ENCODE results near the gene CFAP69. TPM values are rescaled to one million over a fixed set of nuclear protein-coding genes. Genes with fewer than 3 reads are reported as not detected.

Gene CFAP69
- total RNA-seq, 2 donors from 2014 or later, result 0.79 to 1.1 TPM

- Mint-ChIP-seq H3K9me3 (no peaks in the 10 kb centered on the region), H3K27ac (no peak overlapping the region), H3K4me3 (no peak overlapping the region), H3K36me3 (ENCODE audit: insufficient read depth in 2 of 2) (no peaks in the 10 kb centered on the region), H3K27me3 (ENCODE audit: low read depth) (peaks cover 28% of the 10 kb centered on the region), H3K4me1 (ENCODE audit: low read depth) (no peaks in the 10 kb centered on the region)
- DNase-seq (no peak), ATAC-seq (replicated peaks in 1 of 2) (no peak)
Measured at GRCh38 chr7:90222390-90222789, 22.6 kb upstream of the CFAP69 start.

- Mint-ChIP-seq H3K4me1 (ENCODE audit: low read depth) (no peaks in the 10 kb centered on the region), H3K9me3 (no peaks in the 10 kb centered on the region), H3K4me3 (no peak overlapping the region), H3K36me3 (ENCODE audit: insufficient read depth in 2 of 2) (no peaks in the 10 kb centered on the region), H3K27ac (no peak overlapping the region), H3K27me3 (ENCODE audit: low read depth) (peaks cover 28% of the 10 kb centered on the region)
- DNase-seq, result no peak
- ATAC-seq (replicated peaks in 1 of 2), result peak in 1 of 2 donors; percentile 23
Measured at GRCh38 chr7:90222811-90223725, 21.9 kb upstream of the CFAP69 start.

- ATAC-seq (replicated peaks in 1 of 2) (no peak), DNase-seq (no peak)
- no peaks in the 10 kb centered on the region for H3K9me3 Mint-ChIP-seq
- no peak overlapping the region for H3K4me3 Mint-ChIP-seq
- H3K27ac Mint-ChIP-seq, result no peak overlapping the region
- no peaks in the 10 kb centered on the region for H3K4me1 Mint-ChIP-seq (ENCODE audit: low read depth)
- H3K36me3 Mint-ChIP-seq (ENCODE audit: insufficient read depth in 2 of 2), result no peaks in the 10 kb centered on the region
- peaks cover 37% of the 10 kb centered on the region for H3K27me3 Mint-ChIP-seq (ENCODE audit: low read depth)
Measured at GRCh38 chr7:90224195-90224594, 20.8 kb upstream of the CFAP69 start.

GRCh38 chr7:90225181-90225580 lies 19.8 kb upstream of the CFAP69 start:
- DNase-seq, result no peak
- H3K36me3 Mint-ChIP-seq (ENCODE audit: insufficient read depth in 2 of 2), result no peaks in the 10 kb centered on the region
- ATAC-seq (replicated peaks in 1 of 2), result no peak
- peaks cover 41% of the 10 kb centered on the region for H3K27me3 Mint-ChIP-seq (ENCODE audit: low read depth)
- H3K27ac Mint-ChIP-seq, result no peak overlapping the region
- no peaks in the 10 kb centered on the region for H3K9me3 Mint-ChIP-seq
- no peaks in the 10 kb centered on the region for H3K4me1 Mint-ChIP-seq (ENCODE audit: low read depth)
- H3K4me3 Mint-ChIP-seq, result no peak overlapping the region

GRCh38 chr7:90225601-90226000 lies 19.4 kb upstream of the CFAP69 start:
- ATAC-seq (replicated peaks in 1 of 2), result no peak
- no peaks in the 10 kb centered on the region for H3K9me3 Mint-ChIP-seq

GRCh38 chr7:90227259-90227658 lies 17.7 kb upstream of the CFAP69 start:
- DNase-seq (no peak), ATAC-seq (replicated peaks in 1 of 2) (no peak)
- Mint-ChIP-seq H3K36me3 (ENCODE audit: insufficient read depth in 2 of 2) (no peaks in the 10 kb centered on the region), H3K4me1 (ENCODE audit: low read depth) (no peaks in the 10 kb centered on the region), H3K27ac (no peak overlapping the region), H3K9me3 (no peaks in the 10 kb centered on the region), H3K4me3 (no peak overlapping the region), H3K27me3 (ENCODE audit: low read depth) (peaks cover 34% of the 10 kb centered on the region)

More at GRCh38 chr7:90225601-90226000, 19.4 kb upstream of the CFAP69 start:
- peaks cover 37% of the 10 kb centered on the region for H3K27me3 Mint-ChIP-seq (ENCODE audit: low read depth)
- no peak overlapping the region for H3K4me3 Mint-ChIP-seq
- DNase-seq, result no peak
- H3K27ac Mint-ChIP-seq, result no peak overlapping the region
- no peaks in the 10 kb centered on the region for H3K4me1 Mint-ChIP-seq (ENCODE audit: low read depth)
- H3K36me3 Mint-ChIP-seq (ENCODE audit: insufficient read depth in 2 of 2), result no peaks in the 10 kb centered on the region

GRCh38 chr7:90229682-90230081 lies 15.3 kb upstream of the CFAP69 start:
- H3K27me3 Mint-ChIP-seq (ENCODE audit: low read depth), result peaks cover 25% of the 10 kb centered on the region
- ATAC-seq (replicated peaks in 1 of 2), result no peak
- no peak overlapping the region for H3K4me3 Mint-ChIP-seq
- no peaks in the 10 kb centered on the region for H3K36me3 Mint-ChIP-seq (ENCODE audit: insufficient read depth in 2 of 2)
- no peaks in the 10 kb centered on the region for H3K9me3 Mint-ChIP-seq
- H3K4me1 Mint-ChIP-seq (ENCODE audit: low read depth), result no peaks in the 10 kb centered on the region
- H3K27ac Mint-ChIP-seq, result no peak overlapping the region
- DNase-seq, result no peak

- H3K27ac Mint-ChIP-seq, result no peak overlapping the region
- H3K9me3 Mint-ChIP-seq, result no peaks in the 10 kb centered on the region
- H3K4me3 Mint-ChIP-seq, result no peak overlapping the region
- no peak for ATAC-seq (replicated peaks in 1 of 2)
- no peaks in the 10 kb centered on the region for H3K4me1 Mint-ChIP-seq (ENCODE audit: low read depth)
- no peak for DNase-seq
- H3K27me3 Mint-ChIP-seq (ENCODE audit: low read depth), result peaks cover 20% of the 10 kb centered on the region
- H3K36me3 Mint-ChIP-seq (ENCODE audit: insufficient read depth in 2 of 2), result no peaks in the 10 kb centered on the region
Measured at GRCh38 chr7:90230834-90231233, 14.1 kb upstream of the CFAP69 start.

- DNase-seq, result no peak
- H3K27ac Mint-ChIP-seq, result no peak overlapping the region
- H3K9me3 Mint-ChIP-seq, result no peaks in the 10 kb centered on the region
- H3K36me3 Mint-ChIP-seq (ENCODE audit: insufficient read depth in 2 of 2), result no peaks in the 10 kb centered on the region
- no peaks in the 10 kb centered on the region for H3K4me1 Mint-ChIP-seq (ENCODE audit: low read depth)
- H3K4me3 Mint-ChIP-seq, result no peak overlapping the region
- peaks cover 20% of the 10 kb centered on the region for H3K27me3 Mint-ChIP-seq (ENCODE audit: low read depth)
- ATAC-seq (replicated peaks in 1 of 2), result no peak
Measured at GRCh38 chr7:90231304-90231703, 13.7 kb upstream of the CFAP69 start.

GRCh38 chr7:90232430-90232829 lies 12.5 kb upstream of the CFAP69 start:
- DNase-seq, result no peak
- Mint-ChIP-seq H3K4me1 (ENCODE audit: low read depth) (no peaks in the 10 kb centered on the region), H3K9me3 (no peaks in the 10 kb centered on the region), H3K4me3 (no peak overlapping the region), H3K36me3 (ENCODE audit: insufficient read depth in 2 of 2) (no peaks in the 10 kb centered on the region), H3K27me3 (ENCODE audit: low read depth) (peaks cover 27% of the 10 kb centered on the region), H3K27ac (no peak overlapping the region)
- ATAC-seq (replicated peaks in 1 of 2), result no peak

- Mint-ChIP-seq H3K9me3 (no peaks in the 10 kb centered on the region), H3K36me3 (ENCODE audit: insufficient read depth in 2 of 2) (no peaks in the 10 kb centered on the region), H3K4me3 (no peak overlapping the region), H3K4me1 (ENCODE audit: low read depth) (no peaks in the 10 kb centered on the region), H3K27me3 (ENCODE audit: low read depth) (peaks cover 23% of the 10 kb centered on the region), H3K27ac (no peak overlapping the region)
- ATAC-seq (replicated peaks in 1 of 2) (no peak), DNase-seq (no peak)
Measured at GRCh38 chr7:90233569-90233968, 11.4 kb upstream of the CFAP69 start.

GRCh38 chr7:90236721-90237289 lies 8.2 kb upstream of the CFAP69 start:
- H3K9me3 Mint-ChIP-seq, result no peaks in the 10 kb centered on the region
- H3K4me3 Mint-ChIP-seq, result no peak overlapping the region
- no peak overlapping the region for H3K27ac Mint-ChIP-seq
- no peaks in the 10 kb centered on the region for H3K4me1 Mint-ChIP-seq (ENCODE audit: low read depth)
- no peaks in the 10 kb centered on the region for H3K36me3 Mint-ChIP-seq (ENCODE audit: insufficient read depth in 2 of 2)
- DNase-seq (no peak), ATAC-seq (replicated peaks in 1 of 2) (no peak)
- peaks cover 14% of the 10 kb centered on the region for H3K27me3 Mint-ChIP-seq (ENCODE audit: low read depth)

GRCh38 chr7:90238022-90238421 lies 7.0 kb upstream of the CFAP69 start:
- Mint-ChIP-seq H3K9me3 (no peaks in the 10 kb centered on the region), H3K27me3 (ENCODE audit: low read depth) (peaks cover 15% of the 10 kb centered on the region), H3K4me3 (no peak overlapping the region), H3K4me1 (ENCODE audit: low read depth) (no peaks in the 10 kb centered on the region), H3K27ac (no peak overlapping the region), H3K36me3 (ENCODE audit: insufficient read depth in 2 of 2) (no peaks in the 10 kb centered on the region)
- ATAC-seq (replicated peaks in 1 of 2) (no peak), DNase-seq (no peak)

Measured in activated T-cell treated with anti-CD3 and anti-CD28 coated beads, Interleukin-2, amount 50 U/mL, for 72 hours (primary cell).